Superior temporal gyrus (tissue), 1 donor: ENCODE data around the gene MAGI2.

Experiments used
- DNase-seq: peaks from one replicate; pipeline ENCODE4 v3.0.0-alpha.2; 2016; ENCODE audit errors: extremely low spot score

MAGI2 gene

DNA sequence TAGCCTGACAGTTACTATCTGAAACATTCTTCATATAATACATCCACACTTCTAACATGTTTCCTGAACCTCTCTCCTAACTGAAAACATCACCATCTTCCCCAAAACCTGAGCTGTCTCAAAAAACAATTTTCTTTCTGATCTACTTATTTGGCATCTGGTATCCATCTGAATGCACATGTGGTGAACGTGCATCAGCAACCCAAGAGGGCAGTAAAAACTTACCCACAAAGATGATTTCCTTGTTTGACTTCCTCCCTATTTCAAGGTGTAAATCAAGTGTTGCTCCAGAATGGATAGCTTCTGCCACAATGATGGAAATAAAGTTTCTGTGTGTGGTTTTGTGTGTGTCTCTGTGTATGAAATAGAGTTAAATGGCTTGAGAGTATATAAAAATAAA lies 500.4 kb downstream of the MAGI2 start:
- DNase-seq: no peak

GRCh38 chr7:78939669-78940068 lies 513.8 kb downstream of the MAGI2 start:
- DNase-seq: no peak

DNA sequence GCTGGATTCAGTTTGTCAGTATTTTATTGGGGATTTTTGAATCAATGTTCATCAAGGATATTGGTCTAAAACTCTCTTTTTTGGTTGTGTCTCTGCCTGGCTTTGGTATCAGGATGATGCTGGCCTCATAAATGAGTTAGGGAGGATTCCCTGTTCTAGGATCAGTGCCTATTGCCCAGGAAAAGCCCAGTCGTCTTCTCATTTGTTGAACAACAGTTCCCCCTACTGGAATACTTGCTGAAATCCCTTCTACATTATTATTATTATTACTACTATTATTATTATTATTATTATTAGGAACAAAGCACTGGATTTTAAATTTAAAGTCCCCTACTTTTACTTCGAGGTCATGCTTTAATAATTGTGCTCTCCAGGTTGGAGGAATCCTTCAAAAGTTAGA lies 528.9 kb downstream of the MAGI2 start:
- no peak for DNase-seq

- no peak for DNase-seq
Observed at GRCh38 chr7:78912781-78913180, 540.7 kb downstream of the MAGI2 start.

- DNase-seq: no peak
Observed at GRCh38 chr7:78906735-78907134, 546.7 kb downstream of the MAGI2 start.

DNA sequence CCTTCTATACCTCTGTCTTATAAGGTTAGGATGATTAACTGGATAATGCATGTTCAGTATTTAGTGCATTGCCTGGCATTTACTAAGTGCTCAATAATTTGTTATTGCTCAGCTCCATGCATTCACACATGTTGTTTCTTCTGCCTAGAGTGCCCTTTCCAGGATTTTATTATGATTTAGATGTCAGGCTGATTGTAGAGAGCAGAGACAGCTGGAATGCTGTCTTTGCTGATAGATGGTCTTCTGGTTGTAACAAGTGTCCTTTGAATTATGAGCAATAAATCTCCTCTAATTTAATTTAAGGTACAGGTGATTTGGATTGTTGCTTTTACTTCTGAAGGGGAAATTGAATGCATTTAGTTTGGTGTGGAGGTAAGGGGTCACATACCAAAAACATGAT lies 548.0 kb downstream of the MAGI2 start:
- no peak for DNase-seq

DNA sequence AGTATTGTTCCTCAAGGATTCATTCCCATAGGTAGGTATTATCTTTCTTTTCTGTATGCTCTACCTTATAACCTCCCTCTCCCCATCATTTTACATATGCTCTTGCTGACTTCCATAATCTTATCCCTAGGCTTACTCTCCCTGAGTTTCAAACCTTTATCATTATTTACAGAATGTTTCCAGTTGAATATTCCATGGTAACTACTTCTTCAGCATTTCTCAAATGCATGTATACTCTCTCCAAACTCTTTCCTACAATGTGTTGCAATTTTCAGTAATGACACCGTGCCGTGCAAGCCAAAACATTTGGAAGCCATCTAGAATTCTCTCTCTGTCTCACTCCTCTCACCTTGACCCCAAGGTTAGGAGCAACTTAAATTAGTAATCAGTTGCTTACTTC lies 548.5 kb downstream of the MAGI2 start:
- no peak for DNase-seq

DNA sequence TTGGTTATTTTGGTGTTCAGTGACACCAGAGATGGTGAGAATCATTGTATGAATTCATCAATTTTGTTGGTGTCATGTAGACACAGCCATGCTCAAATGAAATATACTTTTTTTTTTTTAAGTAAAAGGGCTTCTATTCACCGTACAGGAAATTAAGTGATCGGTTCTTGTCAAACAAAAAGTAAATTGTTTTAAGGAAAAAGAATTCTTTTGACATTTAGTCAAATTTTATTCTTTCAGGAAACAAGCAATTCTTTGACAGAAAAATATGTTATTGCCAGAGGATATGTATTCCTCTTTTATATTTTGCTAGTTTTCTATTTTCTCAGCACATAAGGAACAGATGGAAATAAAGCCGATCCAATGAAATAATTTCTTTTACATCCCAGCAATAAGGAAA lies 551.9 kb downstream of the MAGI2 start:
- no peak for DNase-seq

DNA sequence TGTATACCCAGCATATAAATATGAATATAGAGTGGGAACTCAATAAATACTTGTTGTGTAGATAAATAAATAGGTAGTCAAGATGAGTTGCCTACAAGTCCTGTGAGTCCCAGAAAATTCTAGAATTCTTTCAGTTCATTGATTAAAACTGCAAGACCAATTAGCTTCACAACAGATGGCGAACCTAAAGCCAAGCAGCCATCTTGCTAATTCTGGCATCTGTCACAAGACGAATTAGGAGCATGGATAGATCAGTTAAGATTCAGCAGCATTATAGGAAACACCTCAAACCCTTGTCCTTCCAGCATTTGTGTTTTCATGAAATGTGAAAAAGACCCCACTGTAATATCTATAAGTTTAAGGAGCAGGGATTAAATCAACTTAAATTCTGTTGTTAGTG lies 552.7 kb downstream of the MAGI2 start:
- DNase-seq: no peak

- DNase-seq: no peak
Observed at GRCh38 chr7:78895393-78895792, 558.1 kb downstream of the MAGI2 start.

GRCh38 chr7:78879206-78879605 lies 574.3 kb downstream of the MAGI2 start:
- DNase-seq: no peak

DNA sequence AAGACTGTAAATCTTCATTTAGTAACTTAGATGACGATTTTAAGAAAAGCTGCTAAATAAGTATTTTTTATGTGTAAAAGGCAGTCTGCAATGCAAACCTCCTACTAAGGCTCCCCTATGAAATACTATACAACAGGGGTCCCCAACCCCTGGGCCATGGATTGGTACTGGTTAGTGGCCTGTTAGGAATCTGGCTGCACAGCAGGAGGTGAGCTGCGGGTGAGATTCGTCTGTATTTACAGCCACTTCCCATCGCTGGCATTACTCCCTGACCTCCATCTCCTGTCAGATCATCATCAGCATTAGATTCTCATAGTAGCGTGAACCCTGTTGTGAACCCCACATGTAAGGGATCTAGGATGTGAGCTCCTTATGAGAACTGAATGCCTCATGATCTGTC lies 580.4 kb downstream of the MAGI2 start:
- DNase-seq: no peak

DNA sequence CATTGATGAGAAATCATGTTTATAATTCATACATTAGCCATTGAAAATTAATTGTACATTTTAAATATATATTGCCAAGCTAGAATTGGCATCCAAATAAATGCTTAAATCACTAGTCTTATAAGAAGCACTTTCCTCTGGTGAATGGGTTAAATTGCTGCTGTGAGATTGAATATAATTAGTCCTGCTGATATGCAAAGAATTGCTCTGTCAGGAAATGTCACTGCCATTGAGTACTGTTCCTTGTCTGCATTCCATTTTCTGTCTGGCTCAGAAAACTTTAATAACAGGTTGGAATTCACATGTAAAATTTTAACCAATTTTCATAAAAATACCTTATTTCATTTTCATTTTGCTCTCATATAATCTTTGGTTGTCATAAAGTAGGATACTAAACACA lies 589.1 kb downstream of the MAGI2 start:
- no peak for DNase-seq

- DNase-seq: no peak
Observed at GRCh38 chr7:78863281-78863680, 590.2 kb downstream of the MAGI2 start.

GRCh38 chr7:78862411-78862900 lies 591.0 kb downstream of the MAGI2 start:
- no peak for DNase-seq

DNA sequence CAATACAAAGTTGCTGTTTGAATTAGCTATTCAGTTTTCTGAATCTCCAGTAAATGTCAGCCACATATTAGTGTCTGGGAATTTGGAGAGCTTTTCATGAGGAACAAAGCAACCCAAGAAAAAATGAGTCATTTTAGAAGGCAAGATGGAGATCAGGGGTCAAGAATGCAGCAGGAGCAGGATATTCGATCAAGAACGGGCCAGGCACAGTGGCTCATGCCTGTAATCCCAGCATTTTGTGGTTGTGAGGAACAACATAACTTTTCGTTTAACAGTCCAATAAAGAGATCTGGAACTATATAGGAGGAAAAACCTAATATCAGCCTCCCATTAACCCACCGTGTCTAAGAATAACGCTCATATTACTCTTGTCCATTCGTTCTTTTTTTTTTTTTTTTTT lies 600.5 kb downstream of the MAGI2 start:
- no peak for DNase-seq

DNA sequence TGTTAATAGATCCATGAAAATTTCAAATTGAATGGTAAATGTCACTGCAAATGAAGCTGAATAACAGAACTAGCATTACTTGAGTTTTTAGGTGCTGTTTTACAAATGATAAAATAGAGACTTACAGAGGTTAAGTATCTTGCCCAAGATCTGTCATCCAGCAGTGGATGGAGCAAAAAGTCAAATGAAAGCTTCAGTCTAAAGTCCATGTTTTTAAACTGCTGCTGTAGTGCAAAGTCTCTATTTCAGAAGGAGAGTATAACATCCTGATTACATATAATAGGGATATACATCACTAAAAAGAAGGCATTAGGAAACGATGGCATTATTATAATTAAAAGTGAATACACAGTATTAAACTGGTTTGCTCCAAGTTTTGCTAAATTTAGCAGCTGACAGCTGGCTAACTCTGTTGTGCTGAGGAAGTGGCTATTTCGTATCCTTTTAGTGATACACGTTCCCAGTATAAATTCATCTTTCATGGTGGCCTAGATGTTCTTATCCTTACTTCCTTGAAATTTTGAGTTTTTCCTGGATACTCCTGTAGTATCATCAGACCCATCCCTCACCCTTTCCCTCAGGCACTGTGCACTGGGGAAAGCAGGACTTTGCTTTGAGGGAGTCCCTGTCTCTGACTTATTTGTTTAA lies 603.2 kb downstream of the MAGI2 start:
- no peak for DNase-seq

DNA sequence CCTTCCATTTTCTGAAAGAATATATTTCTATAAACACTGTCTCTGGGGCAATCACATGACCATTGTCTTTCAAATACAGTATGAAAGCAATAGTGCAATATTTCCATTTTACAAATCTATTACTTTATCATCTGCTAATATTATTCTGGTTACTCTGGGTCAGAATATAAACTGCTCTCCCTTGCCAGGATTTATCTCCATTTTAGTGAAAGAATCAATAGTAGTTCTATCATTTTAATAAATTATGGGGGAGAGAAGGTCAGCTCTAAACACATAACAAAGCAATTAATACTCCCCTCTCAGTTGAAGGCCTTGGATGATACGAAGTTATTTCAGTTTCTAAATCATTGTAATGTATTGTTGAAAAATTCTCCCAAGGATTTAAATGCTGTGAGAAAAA lies 608.3 kb downstream of the MAGI2 start:
- DNase-seq: no peak

DNA sequence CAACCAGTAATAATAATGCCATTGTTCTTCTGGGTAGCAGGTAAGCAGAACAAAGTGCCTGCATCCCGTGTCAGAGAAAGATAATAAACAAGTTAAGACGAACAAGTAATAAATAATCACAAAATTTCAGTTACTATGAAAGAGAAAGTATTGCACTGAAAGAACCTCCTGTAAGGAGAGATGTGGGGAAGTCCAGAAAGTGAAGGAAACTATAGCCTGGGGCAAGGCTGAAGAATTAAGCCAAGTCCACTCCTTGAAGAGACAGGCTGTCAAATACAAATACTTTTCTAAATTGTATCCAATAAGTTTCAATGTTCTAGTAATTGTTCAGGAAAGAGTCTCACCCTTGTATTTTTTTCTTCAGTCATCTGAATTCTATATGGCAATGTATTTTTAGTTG lies 611.4 kb downstream of the MAGI2 start:
- no peak for DNase-seq

DNA sequence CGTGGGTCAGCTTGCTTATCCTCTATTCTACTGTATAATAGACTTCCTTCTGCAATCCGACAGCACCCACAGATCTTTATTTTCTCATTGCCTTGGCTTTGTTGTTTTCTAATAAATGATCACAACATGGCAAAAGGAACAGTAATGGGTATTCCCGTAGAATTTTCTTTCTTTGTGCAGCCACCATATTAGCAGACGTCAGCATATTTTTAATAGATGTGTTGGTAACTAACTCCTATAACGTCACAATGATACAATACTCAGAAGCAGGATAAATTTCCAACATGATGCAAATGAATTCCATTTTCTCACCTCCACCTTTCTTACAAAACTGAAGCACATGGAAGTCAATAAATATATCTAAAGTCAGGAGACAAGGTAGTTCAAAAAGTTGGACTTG lies 617.6 kb downstream of the MAGI2 start:
- no peak for DNase-seq

GRCh38 chr7:78828317-78828716 lies 625.1 kb downstream of the MAGI2 start:
- no peak for DNase-seq

DNA sequence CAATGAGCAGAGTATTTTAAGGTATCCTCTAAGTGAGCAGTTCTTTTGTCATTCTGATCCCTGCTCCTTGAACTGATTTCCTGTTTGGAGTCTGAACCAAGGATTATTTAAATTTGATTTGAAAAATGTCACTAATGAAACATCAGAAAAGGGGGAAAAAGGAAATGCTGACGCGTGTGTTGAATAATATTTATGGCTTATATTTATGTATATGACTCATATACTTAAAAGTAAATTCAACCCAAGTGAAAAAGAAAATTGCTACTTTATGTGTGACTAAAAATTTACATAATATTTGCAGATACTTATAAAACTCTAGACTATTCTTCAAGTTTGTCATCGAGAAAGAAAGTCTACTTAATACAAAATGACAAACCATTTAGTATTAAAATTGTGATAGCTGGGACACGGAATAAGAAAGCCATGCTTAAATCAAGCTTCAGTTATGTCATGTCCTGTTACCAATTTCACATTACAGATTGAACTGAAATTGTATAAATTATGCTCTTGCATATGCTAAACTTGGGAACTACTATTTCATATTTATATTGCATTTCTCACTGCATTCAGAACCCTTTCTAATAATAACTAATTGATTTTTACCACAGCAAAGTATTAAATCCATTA lies 649.9 kb downstream of the MAGI2 start:
- DNase-seq: no peak

- no peak for DNase-seq
Observed at GRCh38 chr7:78794101-78794500, 659.4 kb downstream of the MAGI2 start.

- no peak for DNase-seq
Observed at GRCh38 chr7:78792624-78793023, 660.8 kb downstream of the MAGI2 start.
